SK-N-SH (cell line): ENCODE data around the gene NPR1.

Experiments used
- ELF1 ChIP-seq: IDR thresholded peaks from 2 replicates; pipeline ENCODE4 v1.4.0; 2012
- EP300 ChIP-seq, 2 experiments: IDR thresholded peaks; 2 replicates each; pipeline versions ENCODE4 v1.4.0 to v1.6.1; 2012; ENCODE audit warnings: borderline replicate concordance in 1 of 2, low read depth in 1 of 2, low read length in 1 of 2
- EZH2phosphoT487 ChIP-seq: fragments of 200-600 bp; sonication (generic); IDR thresholded peaks from 2 replicates; pipeline ENCODE4 v1.6.1; 2017; ENCODE audit warnings: low read depth, mixed run types, mild to moderate bottlenecking, antibody characterized with exemption, moderate library complexity, borderline replicate concordance
- FOXJ3 ChIP-seq: sonication (generic); formaldehyde crosslinking; IDR thresholded peaks from 2 replicates; pipeline ENCODE4 v1.5.1; 2020; ENCODE audit warnings: mild to moderate bottlenecking, missing genetic modification reagents
- POLR2AphosphoS5 ChIP-seq: IDR thresholded peaks from 2 replicates; pipeline ENCODE4 v1.6.1; 2012; ENCODE audit warnings: low read depth, low read length
- YY1 ChIP-seq: IDR thresholded peaks from 2 replicates; pipeline ENCODE4 v1.4.0; 2012; ENCODE audit warnings: low read depth, mild to moderate bottlenecking
- TF ChIP-seq, protein P1 (sequence below): fragments of 200-600 bp; sonication (generic); IDR thresholded peaks from 2 replicates; pipeline ENCODE4 v1.6.1; 2017; ENCODE audit warnings: antibody characterized with exemption, mild to moderate bottlenecking, moderate library complexity
- TF ChIP-seq, protein P2 (sequence below): IDR thresholded peaks from 2 replicates; pipeline ENCODE4 v1.4.0; 2012; ENCODE audit warnings: low read depth, borderline replicate concordance
- TF ChIP-seq, protein P3 (sequence below): IDR thresholded peaks from 2 replicates; pipeline ENCODE4 v1.4.0; 2012; ENCODE audit warnings: low read depth
- TF ChIP-seq, protein P4 (sequence below): IDR thresholded peaks from 2 replicates; pipeline ENCODE4 v1.4.0; 2012; ENCODE audit warnings: low read depth, borderline replicate concordance

DNA sequence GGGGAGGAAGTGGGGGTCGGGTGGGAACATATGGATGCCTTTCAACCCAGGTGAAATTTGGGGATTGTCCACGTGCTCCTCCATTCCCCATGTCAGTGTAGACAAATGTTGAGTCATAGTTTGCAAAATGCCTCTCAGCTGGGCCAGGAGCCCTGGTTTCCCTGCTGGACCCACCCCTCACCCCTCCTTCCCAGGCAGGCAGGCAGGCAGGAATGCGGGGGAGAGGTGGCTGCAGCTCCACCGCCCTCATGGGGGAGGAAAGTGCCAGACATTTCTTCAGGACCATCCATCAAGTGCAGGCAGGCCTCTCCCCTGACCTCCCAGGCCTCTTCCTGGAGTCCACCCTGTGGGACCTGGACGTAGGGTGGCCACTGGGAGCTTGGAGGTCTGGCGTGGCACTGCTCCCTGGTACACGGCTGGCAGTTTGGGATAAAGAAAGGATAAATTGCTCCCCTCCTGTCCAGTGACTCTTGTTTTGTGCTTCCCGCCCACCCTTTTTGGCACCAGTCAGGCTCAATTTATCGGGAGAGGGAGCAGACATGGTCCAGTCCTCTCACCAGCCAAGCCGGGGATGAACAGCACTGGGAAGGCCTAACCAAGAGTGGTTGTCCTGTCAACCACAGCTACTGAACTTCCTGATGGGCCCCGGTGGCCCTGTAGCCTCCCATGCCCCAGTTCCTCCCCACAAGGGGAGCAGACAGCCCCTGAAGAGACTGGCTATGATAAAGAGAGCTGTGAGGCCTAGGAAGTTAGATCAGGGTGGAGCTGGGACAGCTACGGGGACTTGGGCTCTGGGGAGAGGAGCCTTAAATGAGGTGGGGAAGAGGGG is 18.9 kb downstream of the NPR1 start:
- TF ChIP-seq, protein P1, sequence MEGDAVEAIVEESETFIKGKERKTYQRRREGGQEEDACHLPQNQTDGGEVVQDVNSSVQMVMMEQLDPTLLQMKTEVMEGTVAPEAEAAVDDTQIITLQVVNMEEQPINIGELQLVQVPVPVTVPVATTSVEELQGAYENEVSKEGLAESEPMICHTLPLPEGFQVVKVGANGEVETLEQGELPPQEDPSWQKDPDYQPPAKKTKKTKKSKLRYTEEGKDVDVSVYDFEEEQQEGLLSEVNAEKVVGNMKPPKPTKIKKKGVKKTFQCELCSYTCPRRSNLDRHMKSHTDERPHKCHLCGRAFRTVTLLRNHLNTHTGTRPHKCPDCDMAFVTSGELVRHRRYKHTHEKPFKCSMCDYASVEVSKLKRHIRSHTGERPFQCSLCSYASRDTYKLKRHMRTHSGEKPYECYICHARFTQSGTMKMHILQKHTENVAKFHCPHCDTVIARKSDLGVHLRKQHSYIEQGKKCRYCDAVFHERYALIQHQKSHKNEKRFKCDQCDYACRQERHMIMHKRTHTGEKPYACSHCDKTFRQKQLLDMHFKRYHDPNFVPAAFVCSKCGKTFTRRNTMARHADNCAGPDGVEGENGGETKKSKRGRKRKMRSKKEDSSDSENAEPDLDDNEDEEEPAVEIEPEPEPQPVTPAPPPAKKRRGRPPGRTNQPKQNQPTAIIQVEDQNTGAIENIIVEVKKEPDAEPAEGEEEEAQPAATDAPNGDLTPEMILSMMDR, result no peak
- TF ChIP-seq, protein P2, sequence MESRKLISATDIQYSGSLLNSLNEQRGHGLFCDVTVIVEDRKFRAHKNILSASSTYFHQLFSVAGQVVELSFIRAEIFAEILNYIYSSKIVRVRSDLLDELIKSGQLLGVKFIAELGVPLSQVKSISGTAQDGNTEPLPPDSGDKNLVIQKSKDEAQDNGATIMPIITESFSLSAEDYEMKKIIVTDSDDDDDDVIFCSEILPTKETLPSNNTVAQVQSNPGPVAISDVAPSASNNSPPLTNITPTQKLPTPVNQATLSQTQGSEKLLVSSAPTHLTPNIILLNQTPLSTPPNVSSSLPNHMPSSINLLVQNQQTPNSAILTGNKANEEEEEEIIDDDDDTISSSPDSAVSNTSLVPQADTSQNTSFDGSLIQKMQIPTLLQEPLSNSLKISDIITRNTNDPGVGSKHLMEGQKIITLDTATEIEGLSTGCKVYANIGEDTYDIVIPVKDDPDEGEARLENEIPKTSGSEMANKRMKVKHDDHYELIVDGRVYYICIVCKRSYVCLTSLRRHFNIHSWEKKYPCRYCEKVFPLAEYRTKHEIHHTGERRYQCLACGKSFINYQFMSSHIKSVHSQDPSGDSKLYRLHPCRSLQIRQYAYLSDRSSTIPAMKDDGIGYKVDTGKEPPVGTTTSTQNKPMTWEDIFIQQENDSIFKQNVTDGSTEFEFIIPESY, result no peak
- TF ChIP-seq POLR2AphosphoS5 (no peak), YY1 (no peak), ELF1 (no peak), EZH2phosphoT487 (no peak), EP300 (IDR thresholded peaks at IDR 0.05; ENCODE audit: borderline replicate concordance in 1 of 2, low read depth in 1 of 2, low read length in 1 of 2) (no peak), FOXJ3 (CRISPR knock-in tag) (no peak)
- TF ChIP-seq, protein P3, sequence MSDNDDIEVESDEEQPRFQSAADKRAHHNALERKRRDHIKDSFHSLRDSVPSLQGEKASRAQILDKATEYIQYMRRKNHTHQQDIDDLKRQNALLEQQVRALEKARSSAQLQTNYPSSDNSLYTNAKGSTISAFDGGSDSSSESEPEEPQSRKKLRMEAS, result no peak
- TF ChIP-seq, protein P4, sequence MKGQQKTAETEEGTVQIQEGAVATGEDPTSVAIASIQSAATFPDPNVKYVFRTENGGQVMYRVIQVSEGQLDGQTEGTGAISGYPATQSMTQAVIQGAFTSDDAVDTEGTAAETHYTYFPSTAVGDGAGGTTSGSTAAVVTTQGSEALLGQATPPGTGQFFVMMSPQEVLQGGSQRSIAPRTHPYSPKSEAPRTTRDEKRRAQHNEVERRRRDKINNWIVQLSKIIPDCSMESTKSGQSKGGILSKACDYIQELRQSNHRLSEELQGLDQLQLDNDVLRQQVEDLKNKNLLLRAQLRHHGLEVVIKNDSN, result no peak
